ENCODE data around the gene FAM117A.
"Not testable (repeated sequence)": the region's sequence is repeated elsewhere in the genome, so short reads cannot be mapped to it uniquely, and the experiment has no call there.

FAM117A gene

DNA sequence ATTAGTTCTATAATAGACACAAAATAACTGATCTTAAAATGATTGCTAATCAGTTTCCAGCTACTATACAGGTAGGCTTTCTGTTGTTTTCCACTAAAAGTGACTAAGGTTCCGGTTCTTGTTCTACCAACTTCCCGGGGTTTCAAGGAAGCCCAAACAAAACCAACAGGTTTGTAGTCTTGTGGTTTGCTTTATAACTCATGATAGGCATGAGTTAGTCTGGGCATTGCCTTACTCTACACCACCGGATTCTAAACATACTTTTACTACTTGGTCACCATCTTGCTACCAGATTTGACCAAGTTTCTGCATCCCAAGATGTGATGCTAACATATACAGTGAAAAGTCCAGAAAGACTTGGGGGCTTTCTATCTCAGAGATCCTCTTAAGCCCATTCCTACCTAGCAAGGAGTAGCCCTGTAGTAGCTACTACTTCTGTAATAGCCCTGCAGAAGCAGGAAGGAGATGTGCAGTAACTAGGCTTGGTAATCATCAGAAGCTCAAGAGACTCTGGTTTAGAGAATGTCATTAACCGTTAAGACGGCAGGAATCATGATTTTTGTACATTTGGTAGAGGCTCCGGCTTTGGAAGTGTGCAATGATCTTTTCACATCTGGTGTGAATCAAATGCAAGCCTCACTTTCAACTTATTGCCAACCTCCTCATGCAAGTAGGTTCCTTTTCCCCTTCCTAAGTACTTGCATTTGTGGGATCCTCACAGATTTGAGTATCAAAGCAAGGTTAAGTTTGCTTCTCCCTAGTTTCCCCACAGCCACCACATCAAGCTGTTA, 1.6 kb downstream of the FAM117A start:
- no peak for DNase-seq

DNA sequence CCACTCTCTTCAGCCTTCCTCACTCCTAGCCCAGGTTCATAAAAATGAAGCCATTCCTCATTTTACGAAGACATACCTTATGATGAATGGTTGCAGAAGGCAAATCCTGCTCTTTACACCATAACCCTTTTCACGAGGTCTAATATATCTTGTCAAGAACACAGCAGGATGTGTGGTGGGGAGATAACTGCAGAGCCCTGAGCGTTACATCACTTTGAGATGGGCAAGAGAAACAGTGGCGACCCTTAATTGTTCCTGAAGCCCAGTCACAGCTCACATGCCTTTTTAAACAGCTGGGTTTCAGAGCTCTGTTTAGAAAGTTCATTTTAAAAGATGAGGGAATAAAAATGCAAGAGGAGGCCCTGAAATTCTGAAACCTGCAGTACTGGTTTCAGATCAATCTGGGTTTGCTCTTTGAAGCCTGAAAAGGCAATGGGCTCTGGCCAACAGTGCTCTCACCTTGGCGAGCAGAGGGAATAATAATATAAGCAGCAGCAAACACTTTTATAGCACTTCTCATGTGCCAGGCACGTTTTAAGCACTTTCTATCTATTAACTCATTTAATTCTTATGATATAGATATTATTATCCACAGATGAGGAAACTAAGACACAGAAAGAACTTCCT, 2.9 kb downstream of the FAM117A start:
- DNase-seq = no peak

DNA sequence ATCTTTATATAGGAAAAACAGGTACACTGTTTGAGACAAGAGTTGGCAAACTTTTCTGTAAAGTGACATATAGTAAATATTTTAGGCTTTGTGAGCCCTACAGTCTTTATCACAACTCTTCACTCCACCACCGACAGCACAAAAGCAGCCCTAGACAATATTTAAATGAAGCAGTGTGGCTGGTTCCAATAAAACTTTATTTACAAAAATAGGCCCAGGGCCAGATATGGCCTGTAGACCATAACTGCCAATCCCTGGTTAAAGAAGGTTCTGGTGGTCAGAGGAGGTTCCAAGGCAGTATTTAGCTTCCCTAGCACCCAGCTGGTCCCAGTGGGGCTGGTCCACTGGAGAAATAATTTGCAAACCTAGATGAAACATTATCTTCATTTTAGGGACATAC, 3.6 kb downstream of the FAM117A start:
- no peak for DNase-seq

DNA sequence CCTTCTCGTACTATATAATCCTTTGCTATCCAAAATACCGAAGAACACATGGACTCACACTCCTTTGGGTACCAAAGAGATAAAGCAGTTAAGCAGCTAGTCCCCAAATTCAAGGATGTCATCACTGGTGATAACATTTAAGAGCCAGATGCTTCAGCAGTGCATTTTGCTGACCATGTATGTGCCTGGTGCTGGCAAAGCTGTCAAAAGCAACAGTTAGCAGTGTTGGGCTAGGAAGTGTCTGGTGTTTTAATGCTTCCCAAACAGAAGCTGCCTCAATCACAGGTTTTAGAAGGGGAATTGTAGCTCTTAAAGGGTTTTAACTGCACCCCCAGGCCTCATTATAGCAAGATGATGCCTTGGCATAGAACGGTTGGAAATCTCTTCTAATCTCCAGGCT, 4.7 kb downstream of the FAM117A start:
- no peak for DNase-seq

DNA sequence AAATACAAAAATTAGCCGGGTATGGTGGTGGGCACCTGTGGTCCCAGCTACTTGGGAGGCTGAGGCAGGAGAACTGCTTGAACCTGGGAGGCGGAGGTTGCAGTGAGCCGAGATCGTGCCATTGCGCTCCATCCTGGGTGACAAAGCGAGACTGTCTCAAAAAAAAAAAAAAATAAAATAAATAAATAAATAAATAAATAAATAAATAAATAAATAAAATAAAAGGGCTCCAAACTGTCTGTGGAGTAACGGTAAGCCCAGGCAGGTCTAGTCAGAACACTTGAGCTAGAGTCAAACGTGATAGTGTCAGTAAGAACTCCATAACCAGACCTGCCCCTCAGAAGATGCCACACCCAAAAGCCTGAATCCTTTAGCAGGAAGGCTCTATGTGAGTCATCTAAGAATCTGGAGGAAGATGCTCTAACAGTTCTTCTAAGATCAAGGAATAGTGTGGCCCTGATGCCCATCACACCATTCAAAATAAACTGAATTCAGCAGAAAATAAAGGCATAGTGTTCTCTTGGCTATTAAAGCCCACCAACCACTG, 5.4 kb downstream of the FAM117A start:
- DNase-seq = not testable (repeated sequence)

DNA sequence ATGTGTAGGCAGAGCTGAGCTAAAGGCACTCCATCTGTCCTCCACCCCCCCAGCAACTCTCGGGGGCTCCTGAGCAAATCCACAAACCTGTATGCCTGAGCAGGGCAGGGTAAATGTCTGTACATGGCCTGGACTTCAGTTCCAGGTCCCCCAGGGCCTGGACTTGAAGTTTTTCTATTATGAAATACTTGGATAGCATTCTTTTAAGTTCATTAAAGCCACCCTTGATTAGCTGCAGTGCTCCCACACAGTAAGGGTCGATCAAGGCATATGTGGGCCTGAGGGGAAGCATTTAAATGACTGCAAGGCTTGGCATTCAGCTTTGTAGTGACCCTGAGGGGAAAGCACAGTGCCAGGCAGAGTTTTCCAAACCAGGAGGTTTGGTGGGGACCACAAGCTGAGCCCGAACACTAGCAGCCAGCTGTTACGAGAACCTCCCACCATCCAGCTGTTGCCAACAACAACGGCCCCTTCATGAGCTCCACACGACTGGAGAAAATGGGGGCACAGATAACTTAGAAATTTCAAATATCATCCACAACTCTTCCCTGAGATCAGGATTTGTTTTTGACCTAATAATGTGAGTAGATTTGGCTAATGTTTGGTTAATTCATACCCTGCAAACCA, 6.7 kb downstream of the FAM117A start:
- no peak for DNase-seq

DNA sequence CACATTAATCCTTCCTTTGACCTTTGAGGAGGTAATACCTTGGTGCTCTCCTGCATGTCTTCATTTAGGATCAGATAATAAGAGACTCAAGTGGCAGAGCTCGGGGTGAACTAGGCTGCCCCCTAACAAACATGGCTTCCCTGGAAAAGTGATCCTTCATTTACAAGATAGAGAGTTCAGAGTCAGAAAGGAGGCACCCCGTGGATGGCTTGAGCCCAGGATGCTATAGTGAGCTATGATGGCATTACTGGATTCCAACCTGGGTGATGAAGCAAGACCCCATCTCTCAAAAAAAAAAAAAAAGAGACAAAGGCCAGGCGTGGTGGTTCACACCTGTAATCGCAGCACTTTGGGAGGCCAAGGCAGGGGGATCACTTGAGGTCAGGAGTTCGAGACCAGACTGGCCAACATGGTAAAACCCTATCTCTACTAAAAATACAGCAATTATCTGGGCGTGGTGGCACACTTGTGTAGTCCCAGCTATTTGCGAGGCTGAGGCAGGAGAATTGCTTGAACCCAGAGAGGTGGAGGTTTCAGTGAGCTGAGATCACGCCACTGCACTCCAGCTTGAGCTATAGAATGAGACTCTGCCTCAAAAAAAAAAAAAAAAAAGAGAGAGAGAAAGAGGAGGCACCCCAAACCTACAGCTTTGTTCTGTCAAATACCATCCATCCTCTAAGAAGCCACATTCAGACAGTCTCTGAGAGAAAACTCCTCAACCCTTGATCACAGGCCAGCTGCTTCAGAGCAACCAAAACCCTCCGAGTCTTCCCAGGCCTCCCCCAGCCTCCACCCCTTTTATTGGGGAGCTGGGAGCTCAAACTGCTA, 7.4 kb downstream of the FAM117A start:
- no peak for DNase-seq

DNA sequence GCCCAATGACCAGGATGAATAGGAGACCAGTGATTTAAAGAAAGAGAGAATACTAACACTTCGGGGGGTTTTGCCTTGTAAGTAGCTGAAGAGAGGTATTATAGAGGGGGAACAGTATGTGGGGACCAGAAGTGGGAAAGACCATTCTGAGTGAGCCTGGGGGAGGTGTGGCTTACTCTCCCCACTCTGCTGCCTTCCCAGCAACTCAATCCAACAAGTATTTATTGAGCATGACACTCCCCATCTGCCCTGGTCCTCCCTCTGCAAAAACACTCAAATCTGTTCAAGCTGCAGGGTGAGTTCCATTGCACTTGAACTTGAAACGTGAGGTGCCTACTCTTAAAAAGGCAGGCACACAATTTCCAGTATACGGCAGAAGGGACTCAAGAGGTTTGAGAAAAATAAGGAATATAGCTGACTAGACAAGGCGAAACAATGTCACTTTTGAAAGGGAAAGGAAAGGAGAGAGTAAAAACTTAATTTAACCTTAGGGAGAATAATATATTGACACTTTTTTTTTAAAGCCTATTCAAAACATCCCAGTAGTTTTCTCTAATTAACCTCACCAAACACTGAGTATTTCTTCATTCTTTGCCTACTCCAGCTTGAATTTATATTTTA, 8.2 kb downstream of the FAM117A start:
- no peak for DNase-seq

DNA sequence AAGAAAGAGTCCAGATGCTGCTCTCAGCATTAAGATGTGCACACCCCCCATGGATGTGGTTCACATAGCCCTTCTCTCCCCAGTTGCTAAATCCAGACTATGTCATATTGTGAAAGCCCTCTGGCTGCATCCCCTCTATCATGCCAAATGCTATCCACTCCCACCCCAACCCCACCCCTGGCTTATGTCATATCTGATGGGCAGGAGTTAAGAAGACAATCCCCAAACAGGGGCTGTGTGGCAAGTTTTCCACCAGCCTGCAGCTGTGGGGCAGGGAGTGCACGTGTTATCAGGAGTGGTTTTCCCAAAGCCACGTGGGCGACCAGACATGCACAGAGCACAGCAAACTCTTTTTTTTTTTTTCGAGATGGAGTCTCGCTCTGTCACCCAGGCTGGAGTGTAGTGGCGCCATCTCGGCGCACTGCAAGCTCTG, 10.0 kb downstream of the FAM117A start:
- DNase-seq = no peak

DNA sequence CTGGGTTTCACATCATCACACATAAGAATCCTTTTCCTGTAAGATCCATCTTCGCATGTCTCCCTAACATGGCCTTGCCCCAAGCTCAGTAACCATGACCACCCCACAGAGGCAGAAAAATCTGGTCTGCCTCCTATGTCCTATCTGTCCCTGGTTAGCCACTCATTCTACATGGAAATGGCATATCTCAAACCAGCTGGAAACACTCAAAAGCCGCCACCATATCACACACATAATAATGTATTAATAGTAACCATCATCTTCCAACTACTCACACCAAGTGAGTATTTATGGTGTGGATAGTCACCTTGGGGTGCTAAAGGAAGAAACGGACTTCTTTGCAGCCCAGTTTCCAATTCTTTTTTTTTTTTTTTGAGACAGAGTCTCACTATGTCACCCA, 11.4 kb downstream of the FAM117A start:
- no peak for DNase-seq

DNA sequence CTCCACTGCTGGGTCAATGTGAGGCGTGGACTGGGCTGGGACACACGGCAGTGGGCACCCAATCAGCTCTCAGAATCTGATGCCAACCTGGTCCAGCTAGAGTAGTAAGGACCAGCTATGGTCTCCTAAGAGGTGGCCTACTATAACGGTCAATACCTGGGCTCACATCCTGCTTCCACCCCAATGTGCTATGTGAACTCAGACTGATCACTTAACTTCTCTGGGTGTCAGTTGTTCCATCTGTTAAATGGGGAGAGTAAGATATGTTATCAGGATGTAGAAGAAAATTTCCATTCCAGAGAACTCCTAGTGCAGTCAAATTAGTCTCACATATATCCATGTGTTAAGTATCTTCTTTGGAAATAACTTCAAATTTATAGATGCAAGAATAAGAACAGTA, 14.2 kb downstream of the FAM117A start:
- DNase-seq = no peak

DNA sequence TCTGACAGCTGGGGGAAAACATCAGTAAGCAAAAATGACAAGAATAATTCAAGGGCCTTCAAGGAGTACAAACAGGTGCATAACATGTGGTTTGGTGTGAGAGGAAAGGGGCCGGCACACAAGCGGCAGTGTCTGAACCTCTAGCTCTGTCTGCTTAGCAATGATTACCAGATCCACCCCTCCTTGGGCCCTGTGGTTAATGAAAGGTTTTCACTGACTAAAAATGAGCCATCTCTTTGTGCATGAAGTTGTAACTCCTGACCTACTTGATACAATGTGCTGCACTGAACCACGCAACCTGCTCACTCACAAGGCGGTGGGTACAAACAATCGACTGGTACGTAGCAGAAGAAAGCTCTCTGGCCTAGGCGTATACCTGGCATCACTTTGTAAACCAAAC, 15.1 kb downstream of the FAM117A start:
- DNase-seq = no peak

DNA sequence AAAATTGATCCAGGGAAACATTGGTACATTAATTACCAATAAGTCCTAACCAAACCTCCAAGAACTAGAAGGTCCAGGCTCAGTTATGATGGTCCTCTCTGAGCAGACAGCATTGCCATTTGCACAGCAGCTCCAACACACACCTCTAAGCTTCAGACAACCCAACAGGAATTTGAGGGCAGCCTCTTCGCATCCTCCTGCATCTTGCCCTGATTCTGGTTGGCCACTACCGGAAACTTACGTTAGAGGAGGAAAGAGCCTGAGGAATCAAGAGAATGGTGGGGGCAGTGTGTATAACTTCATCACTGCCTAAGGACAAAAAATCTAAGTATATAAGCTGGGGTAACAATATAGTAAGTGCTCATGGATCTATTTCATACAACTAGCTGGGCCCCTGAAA, 15.7 kb downstream of the FAM117A start:
- no peak for DNase-seq

DNA sequence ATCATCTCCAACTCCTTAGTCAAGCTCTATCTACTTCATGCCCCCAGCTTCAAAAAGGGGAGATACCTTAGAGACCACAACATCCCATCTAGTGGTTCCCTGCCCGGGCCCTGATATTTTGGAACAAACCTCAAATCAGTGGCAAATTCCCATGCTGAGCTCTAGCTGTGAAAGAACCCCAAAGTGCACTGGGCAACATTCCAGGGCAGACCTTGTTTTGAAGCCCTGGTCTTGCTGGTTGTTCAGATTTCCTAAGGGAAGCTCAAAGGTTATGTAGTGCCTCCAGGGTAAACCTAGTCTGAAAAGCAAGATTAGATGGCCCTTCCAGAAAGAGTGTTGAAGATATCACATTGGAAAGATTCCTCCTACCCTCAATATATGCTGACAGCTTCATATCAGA, 16.3 kb downstream of the FAM117A start:
- DNase-seq = no peak

DNA sequence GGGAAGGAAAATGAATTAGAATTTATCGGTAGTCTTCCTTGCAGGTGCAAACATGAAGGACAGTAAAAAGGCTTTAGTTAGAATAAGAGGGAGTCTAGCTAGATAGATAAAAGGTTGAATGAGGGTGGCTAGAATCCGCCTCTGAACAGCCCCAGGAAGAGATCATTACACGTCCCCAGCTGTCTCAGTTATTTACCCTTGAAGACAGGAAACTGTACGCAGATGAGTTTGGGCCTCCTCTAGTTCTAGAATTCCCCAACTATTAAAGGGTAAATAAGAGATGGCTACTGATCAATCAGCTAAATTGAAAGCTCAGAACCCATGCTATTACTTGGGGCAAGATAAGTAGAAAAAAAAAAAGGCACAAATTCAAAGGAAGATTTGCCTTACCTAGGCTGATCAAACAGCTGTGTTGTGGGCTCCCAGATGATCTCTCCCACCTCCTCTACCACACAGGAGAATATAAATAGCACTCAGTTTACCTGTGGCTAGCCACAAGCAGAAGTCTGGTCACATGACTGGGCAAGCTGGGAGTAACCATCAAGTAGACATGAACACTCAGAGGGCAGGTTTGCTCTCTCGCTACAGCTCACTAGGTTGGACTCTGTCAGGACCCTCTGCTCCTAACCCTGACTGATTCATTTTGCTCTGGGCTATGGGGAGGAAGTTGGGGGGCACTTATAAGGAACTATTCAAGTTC, 17.0 kb downstream of the FAM117A start:
- DNase-seq = no peak

DNA sequence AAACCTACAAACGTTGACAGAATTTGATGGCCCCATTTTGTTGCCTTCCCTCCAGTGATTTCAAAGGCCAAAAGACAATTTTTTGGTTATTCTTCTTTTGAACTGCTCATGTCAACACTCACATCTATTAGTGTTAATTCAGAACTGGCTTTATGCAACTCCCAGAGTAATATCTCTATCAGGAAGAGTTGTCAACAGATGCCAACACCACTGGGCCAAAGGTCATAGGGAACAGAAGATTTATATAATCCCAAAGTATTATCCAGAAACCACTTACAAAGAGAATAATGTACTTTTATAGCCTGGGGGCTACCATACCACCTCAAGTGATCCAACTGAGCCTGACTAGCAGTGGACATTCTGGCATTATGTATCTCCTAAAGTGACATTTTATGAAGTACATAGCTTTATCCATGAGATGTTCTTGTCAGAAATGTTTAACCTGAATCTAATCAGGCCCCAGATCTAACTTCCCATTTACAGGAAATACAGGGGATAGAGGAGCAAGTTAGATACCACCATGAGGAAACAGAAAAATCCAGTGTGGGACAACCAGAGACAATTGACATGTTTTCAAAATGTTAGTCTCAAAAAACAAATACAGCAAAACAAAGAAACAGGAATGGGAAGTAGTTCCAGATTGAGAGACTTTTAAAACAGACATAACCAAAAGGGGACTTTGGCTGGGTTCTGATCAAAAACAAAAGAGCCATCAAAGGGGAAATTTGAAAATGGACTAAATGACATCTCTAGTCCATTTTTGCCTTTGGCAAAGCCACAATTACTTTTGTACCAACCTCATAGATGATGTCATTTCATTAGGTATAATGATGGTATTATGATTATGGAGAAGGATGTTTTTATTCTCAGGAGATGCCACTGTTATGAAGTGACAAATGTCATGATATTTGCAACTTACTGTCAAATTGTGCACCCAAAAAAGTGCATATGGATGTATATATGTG, 18.5 kb downstream of the FAM117A start:
- DNase-seq = no peak

DNA sequence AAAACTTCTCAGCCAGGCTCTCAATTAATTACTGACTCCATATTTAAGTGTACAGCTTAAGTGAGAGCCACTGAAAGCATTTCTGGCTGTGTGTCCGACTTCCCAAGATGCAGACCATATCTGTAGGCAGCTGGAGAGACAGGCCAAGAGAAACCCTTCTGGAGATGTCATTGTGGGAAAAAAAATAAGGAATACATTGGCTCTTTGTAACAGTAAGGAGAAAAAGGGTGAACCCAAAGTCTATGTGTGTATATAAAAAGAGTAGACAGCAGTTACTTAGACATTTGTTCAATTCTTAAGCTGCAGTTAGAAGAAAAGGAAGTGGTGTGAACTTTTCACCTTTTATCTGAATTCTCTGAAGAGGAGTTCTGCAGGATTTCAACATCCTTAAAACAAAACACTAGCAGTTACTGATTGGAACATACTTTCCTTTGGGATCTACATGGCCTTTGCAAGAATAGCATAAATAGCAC, 21.7 kb downstream of the FAM117A start:
- no peak for DNase-seq

DNA sequence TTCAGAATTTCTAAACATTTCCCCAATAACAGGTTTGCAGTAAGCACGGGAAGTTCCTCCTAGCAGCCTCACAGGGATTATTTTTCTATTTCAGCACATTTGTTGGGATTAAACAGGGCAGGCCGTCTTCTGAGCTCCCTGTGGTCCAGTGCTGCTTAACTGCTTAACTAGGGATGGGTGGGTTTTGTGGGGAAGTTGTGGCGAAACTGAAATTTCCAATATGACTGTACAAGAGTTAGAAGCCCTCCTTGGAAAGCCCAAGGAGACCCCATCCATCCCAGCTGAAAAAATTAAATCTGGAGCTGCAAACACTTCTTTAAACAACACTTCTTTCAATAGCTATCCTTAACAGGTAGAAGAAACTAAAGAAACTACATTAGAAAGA, 22.2 kb downstream of the FAM117A start:
- DNase-seq = no peak

DNA sequence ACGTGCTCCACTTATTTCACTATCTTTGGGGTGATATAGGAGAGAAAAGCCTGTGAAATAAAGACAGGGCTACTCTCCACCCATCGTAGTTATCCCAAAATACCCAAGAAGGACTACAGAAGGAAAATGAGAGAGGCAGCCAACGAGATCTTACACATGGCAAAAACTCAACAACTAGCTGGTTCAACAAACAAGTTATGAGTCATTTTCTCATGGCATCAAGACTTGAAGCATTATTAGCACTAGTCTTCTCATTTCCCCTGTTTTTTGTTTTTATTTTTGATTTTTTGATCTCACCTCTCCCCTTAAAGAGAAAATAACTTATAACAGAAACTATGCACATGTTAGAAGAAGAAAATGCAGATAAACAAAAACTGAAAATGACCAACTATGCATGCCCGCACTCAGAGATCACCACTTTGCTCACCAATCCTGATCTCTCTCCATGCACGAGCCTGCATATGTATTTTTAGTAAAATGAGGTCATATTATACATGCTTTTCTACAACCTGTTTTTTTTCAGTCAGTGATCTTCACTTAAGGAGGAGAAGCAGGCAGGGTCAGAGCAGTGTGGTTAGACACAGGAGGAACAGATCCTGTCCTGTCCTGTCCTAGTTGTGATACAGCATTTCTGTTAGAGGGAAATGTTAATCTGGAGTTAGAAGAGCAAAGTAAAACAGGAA, 22.8 kb downstream of the FAM117A start:
- no peak for DNase-seq

Data from NCI-H69 (cell line).